AG04449 (cell line): Measurements from ENCODE around the gene CADM1.

Source experiments
- CTCF ChIA-PET: fragments of 350-600 bp; formaldehyde crosslinking; extraction: SDS; loops from one replicate; lab custom pipeline; 2021; ENCODE audit warnings: antibody characterized with exemption; lab: Yijun Ruan, JAX
- POLR2A ChIA-PET: fragments of 400-600, 350-600 bp; formaldehyde crosslinking; extraction: SDS; loops from one replicate; lab custom pipeline; 2020; ENCODE audit warnings: antibody characterized with exemption, inconsistent platforms; lab: Yijun Ruan, JAX
- DNase-seq: peaks from one replicate; pipeline ENCODE4 v3.0.0-alpha.2; 2010; ENCODE audit warnings: low read depth, low spot score
- H3K4me3 ChIP-seq: 2 replicates; pipeline ENCODE4 v1.5.1; 2011; ENCODE audit warnings: low read depth, mild to moderate bottlenecking, control low read depth, low read length
- TF ChIP-seq, protein P1 (sequence below): IDR thresholded peaks from one replicate; pipeline ENCODE4 v1.5.1; 2011; ENCODE audit warnings: mild to moderate bottlenecking, moderate library complexity, low read length, control low read depth, inconsistent platforms; ENCODE audit not compliant: insufficient read depth; ENCODE audit errors: missing control alignments

The CADM1 gene

DNA sequence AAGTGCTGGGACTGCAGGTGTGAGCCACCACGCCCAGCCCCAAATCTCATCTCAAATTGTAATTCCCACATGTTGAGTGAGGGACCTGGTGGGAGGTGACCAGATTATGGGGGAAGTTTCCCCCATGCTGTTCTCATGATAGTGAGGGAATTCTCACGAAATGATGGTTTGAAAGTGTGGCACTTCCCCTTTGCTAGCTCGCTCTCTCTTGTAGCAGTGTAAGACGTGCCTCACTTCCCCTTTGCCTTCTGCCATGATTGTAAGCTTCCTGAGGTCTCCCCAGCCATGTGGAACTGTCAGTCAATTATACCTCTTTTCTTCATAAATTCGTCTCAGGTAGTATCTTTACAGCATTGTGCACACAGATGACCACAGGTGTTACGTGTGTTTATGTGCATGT lies 357.8 kb downstream of the CADM1 start:
- no peak for DNase-seq
- ChIA-PET POLR2A (no interaction called here), CTCF (no interaction called here)
- no peak overlapping the region for H3K4me3 ChIP-seq
- TF ChIP-seq, protein P1, sequence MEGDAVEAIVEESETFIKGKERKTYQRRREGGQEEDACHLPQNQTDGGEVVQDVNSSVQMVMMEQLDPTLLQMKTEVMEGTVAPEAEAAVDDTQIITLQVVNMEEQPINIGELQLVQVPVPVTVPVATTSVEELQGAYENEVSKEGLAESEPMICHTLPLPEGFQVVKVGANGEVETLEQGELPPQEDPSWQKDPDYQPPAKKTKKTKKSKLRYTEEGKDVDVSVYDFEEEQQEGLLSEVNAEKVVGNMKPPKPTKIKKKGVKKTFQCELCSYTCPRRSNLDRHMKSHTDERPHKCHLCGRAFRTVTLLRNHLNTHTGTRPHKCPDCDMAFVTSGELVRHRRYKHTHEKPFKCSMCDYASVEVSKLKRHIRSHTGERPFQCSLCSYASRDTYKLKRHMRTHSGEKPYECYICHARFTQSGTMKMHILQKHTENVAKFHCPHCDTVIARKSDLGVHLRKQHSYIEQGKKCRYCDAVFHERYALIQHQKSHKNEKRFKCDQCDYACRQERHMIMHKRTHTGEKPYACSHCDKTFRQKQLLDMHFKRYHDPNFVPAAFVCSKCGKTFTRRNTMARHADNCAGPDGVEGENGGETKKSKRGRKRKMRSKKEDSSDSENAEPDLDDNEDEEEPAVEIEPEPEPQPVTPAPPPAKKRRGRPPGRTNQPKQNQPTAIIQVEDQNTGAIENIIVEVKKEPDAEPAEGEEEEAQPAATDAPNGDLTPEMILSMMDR: no peak

DNA sequence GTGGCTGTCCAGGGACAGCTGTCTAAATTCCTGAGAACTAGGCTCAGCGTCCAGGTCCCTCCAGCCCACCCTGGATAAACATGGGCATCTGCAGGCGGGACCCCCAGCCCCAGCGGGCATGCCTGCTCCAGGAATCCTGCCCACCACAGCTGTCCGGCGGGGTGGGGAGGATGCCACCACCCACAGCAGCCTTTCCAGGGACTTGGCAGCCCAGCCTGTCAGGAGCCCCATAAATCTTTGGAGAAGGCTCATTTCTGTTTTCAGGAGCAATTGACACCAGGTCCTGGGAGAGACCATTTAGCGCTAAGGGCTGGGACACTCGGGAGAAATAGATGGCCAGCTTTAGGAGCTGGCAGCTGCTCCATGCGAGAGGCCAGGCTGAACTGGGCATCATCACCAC lies 358.9 kb downstream of the CADM1 start:
- CTCF ChIA-PET: no interaction called here
- no peak for DNase-seq

DNA sequence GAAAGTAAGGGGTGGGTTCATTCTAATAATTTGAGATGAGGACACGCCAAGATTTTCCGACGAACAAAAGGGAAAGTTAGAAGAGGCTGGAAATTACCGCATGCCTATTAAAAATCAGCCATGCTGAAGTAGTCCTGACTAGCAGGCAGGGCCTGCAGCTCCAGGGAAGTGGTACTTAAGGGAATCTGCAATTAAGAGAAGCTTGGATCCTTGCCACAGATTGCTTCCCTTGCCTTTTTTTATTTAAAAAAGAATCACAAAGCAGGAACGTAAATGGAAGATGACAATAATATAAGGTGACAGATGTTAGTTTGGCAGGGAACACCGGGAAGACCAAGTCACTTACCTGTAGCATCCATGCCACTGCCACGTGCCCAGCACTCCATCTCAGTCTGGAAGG lies 359.3 kb downstream of the CADM1 start:
- no peak overlapping the region for H3K4me3 ChIP-seq
- no peak for DNase-seq
- ChIA-PET CTCF (no interaction called here), POLR2A (no interaction called here)
- TF ChIP-seq, protein P1: no peak

More for the DNA sequence above, 358.9 kb downstream of the CADM1 start:
- no peak overlapping the region for H3K4me3 ChIP-seq
- POLR2A ChIA-PET: no interaction called here
- TF ChIP-seq, protein P1: no peak

DNA sequence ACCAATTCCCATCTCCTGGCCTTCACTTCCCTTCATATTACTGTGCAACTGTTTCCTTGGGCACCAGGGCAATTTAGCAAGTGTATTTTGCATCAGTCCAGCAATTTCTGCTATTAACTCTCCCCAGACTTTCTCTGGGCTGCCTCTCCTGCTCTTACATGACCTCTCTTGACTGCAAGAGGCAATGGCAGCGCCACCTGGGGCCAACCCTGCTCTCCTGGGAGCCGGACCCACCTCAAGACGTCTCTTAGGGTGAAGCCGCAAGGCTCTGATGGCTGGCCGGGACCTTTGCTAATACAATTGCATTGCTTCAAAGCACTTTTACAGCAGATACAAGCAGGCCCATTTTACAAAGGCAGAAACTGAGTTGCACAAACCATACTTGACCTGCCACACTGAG lies 360.2 kb downstream of the CADM1 start:
- CTCF ChIA-PET: no interaction called here
- TF ChIP-seq, protein P1: no peak
- POLR2A ChIA-PET: no interaction called here
- H3K4me3 ChIP-seq: no peak overlapping the region
- no peak for DNase-seq

DNA sequence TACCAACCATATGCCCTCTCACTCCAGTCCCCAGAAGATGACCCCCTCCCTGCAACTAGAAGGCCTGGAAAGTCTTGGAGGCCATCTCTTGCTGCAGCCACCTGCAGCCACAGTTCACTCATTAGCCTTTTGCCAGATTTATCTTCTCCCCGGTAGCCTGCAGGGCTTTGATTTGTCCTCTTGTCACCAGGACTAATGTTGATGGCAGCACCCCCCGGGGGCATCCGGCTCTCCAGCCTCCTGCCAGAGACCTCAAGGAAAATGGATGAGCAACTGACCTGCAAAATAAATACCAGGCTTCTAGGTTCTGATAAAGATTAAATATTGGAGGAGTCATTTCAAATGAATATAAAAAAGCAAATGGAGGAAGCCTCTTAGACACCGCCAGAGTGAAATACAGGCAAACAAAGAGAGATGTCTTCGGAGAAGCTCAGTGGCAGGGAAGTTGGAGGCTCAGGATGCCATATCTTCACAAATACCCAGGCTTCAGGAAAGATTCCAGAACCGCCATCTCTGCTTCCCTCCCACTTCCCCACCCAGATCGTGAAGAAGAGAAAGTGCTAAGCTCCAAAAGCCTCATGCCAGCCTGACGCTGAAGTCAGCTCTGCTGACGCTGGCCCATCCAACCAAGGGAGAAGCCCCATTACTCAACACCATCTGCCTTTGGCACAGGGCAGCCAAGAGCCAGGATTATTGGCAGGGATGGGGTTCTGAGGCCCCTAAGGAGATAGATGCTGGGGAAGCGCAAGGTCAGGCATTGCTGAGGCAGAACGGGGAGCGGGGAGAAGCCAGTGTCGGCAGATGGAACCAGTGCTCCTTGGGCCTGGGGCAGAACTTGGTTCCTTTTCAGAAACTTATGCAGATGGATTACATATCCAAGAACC lies 362.7 kb downstream of the CADM1 start:
- ChIA-PET POLR2A (no interaction called here), CTCF (interaction anchor here (1.5 kb wide), 1 partner anchor 26 kb away, joined by 7 read pairs; no protein-coding TSS in a partner anchor)
- no peak overlapping the region for H3K4me3 ChIP-seq
- no peak for DNase-seq
- TF ChIP-seq, protein P1: no peak

DNA sequence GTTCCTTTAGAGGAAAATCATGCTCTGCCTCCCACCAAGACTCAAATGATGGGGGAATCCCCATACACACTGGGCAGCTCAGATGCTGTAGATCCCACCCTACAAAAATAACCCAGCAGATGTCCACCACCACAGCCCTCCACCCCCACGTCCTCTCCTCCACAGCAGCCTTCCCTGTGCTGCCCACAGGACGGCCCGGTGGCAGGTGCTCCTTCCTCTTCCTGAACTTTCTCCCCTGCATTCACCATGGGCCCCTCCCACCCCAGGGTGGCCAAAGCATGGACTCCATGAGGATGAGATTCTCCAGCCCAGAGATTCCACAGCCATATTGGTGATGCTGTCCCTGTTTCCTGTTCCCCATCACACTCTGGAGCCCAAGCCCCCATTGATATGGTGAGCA lies 368.3 kb downstream of the CADM1 start:
- TF ChIP-seq, protein P1: no peak
- no peak for DNase-seq
- H3K4me3 ChIP-seq: no peak overlapping the region
- ChIA-PET CTCF (no interaction called here), POLR2A (no interaction called here)
